Non-pigmented ciliary epithelial cell (primary cell): ENCODE data around the gene PRKD1.
A peak's percentile ranks its signal among the peaks of the same experiment; 100 is the strongest.

Experiments
- DNase-seq: peaks from one replicate; pipeline ENCODE4 v3.0.0-alpha.2; 2010; ENCODE audit warnings: low read depth

Gene PRKD1

DNA sequence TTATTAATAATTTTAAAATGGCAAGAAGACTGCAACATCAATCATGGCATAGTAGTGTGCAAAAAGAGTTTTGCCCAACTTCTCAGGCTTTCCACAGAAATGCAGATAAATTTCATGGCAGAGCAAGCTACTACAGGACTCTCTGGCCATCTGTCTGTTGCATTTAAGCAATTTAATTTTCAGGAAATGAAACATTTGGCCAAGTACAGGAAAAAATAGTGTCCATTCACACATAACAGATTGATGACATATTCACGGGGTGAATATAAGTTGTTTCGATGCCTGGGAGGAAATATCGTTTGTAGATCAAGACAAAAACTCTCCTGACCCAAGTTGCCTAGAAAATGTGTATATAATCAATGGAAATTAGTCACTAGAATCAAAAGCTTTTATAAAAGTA is 324.0 kb downstream of the PRKD1 start:
- no peak for DNase-seq

DNA sequence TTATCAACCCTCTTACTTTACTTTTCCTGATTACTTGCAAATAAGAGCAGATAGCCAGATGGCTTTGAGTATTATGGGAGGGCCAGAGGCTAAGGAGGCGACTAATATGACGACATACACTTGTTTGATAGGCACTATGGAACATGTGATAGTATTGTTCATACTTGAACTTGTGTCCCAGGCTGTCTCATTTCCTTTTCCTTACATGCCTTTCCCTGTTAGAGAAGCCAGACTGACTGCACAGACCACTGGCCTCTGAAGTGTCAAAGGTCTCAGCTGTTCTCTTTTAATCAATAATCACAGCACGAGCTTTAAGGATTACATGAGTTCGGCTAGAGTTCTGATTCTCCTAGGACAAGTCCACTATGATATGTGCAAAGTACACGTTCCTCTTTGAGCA is 326.0 kb downstream of the PRKD1 start:
- peak; percentile 24 for DNase-seq

DNA sequence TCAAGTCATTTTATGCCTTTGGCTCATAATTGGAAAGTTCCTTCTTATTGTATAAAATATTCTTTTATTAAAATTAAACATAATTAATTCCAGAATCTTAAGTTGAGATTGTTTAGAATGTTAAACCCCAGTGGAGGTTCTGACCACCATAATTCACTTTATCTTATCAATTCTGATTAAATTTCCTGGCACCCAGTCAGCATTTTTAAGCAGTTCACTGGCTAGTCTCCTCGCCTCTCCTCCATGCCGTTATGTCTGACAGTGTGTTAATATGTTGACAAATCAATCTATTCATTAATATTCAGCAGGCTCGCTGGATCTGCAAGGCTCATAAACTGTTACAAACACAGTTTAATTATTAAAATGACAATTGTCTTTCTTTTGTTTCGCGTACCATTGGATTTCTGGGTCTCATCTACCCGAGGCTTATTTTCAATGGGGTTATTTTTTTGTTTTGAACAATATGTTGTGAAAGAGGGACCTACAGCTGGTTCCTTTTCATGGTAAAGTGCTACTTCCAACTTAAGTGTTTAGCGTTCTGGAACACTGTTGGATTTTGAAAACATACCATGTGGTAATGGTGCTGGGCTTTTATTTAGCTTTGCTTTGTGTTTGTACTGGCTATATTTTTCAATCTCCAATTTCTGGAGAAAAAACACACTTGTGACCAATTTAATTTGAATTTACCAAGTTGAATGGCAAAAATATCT is 339.7 kb downstream of the PRKD1 start:
- DNase-seq = no peak

DNA sequence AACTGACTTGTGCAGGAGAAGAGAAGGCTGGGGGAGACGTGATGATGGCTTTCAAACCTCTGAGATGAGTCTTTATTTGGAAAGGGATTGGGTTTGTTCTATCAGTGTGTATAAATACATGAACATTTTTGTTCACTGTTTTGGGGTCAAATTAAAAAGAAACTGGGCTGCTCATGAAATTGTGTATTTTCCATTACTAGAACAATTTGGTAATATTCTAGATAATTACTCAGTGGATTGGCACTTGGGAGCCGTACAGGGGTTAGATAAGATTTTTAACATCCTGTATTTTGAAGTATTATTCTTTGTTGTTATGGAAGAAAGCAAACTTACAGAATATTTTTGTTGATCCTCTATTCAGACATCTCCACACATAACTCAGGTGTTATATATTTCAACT is 340.6 kb downstream of the PRKD1 start:
- no peak for DNase-seq

DNA sequence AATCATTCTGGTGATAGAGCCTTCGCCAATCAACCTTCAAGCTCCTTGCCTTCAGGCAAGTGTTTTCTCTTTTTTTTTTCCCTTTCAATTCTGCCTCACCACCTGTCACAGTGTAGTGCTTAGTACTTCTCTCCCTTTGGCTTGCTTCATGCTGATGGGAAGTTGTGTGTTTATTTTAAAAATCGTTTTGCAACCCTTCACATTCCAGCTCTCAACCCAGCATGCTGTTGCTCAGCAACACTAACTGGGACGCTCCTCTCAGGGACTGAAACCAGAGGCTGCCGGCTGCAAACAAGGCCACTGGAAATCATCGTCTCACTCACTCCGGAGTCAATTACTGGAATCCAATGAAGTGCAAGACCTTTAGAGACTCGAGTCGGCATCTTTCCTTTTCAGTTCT is 342.7 kb downstream of the PRKD1 start:
- peak; percentile 70 for DNase-seq

DNA sequence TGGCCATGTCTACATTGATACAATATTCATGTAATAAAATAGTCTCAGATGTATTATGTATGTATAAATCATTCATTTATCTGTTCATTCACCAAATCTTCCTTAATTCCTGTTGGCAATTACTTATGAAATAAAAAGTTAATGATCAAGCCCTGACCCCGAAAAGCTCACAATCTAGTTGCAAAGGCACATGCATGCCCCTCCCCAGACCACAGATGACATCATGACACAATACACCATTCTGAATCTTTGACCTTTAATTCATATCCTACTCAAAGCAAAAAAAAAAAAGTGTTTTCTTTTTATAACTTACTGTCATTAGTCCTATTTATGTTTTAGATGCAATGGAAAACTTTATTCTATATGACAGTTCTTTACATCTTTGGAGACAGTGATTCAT is 346.9 kb downstream of the PRKD1 start:
- DNase-seq = no peak

DNA sequence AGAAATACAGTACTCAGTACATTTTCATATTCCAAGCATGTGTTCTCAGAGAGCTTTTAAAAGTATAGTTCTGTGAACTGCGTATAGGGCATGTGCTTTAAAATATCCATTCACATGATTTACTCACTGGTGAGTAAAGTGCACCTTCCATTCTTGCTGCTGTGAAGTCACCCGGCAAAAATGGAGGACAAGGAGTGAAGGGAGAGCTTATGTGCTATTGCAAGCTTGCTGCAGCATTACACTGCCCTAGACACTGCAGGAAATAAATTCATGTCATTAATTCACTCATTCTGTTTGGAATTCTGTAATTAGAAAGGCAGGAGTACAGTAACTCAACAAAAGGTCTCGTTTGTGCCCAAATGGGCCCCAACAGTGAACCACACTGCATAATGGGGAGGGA is 347.8 kb downstream of the PRKD1 start:
- no peak for DNase-seq

DNA sequence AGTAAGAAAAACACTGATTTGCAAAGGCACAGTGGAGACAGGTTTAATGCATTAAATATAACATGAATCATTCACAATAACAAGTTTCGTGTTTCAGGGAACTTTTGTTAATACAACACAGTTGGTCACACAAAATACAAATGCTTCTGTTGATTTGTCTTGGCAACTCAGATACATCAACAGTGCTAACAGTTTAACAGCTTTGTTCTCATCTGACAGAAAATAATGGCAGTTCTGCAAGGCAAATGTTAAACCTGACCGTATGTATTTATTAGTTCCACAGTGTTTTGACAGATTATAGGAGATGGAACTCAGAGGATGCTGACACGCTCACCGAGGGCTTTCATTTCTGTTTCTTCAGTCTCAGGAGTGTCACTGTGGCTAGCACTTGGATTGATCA is 350.7 kb downstream of the PRKD1 start:
- DNase-seq = no peak

DNA sequence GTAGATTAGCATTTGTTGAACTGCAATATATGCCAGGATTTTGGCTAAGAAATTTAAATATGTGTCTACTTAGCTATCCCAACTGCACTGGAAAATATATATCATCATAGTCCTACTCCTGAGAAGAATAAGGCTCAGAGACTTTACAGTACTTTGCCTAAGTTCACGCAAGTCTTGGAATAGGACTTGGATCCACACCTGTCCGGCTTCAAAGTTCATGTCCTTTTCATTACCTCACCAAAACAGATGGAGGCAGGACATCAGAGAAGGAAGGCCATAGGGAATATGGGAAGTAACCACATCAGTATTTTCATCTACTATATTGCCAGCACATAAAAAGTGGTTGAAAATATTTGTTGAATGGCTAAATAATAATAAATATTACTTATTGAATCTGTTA is 358.5 kb downstream of the PRKD1 start:
- no peak for DNase-seq

DNA sequence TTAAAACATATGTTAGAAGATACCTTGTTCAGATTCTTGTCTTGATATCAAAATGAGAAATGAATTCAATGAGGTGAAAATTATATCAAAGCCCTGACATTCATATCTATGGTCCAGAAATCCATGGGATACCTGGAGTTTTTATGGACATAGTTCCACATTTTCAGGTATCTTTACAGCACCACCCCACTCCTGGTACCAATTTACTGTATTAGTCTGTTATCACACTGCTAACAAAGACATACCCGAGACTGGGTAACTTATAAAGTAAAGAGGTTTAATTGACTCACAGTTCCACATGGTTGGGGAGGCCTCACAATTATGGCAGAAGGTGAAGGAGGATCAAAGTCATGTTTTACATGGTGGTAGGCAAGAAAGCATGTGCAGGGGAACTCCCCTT is 361.5 kb downstream of the PRKD1 start:
- no peak for DNase-seq

DNA sequence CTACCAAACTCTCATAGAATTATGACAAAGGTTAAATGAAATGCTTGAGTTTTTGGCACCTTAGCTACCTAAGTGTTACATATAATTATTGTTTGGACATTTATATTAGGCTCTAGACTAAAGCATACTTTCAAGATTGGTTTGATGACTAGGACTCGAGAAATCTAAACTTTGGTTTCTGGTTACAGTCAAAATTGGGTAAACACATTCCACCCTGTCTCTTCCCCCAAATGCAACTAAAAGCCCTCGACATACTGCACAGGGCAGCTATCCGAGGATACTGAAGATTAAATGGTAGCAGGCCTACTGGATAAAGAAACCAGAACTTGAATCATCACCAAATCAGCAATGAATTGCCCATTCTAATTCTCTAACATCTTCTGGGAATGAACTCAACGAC is 369.1 kb downstream of the PRKD1 start:
- DNase-seq = peak; percentile 17

DNA sequence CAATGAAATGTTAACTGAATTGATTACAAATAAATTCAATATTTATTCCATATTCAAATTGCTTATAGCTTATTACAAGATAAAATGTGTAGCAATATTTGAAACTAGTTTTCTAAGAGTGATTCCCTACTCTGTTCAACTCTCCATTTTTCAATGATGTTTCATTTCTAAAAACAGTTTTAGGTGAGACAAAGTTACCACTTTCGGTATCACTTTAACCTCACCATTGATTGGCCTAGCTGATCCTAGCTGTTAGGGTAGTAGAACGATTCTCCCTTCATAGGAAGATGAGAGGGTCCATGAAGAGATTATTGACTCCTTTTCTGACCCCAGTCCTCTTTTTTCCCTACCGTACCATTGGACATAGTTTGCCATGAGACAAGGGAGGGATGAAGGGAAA is 373.3 kb downstream of the PRKD1 start:
- no peak for DNase-seq

DNA sequence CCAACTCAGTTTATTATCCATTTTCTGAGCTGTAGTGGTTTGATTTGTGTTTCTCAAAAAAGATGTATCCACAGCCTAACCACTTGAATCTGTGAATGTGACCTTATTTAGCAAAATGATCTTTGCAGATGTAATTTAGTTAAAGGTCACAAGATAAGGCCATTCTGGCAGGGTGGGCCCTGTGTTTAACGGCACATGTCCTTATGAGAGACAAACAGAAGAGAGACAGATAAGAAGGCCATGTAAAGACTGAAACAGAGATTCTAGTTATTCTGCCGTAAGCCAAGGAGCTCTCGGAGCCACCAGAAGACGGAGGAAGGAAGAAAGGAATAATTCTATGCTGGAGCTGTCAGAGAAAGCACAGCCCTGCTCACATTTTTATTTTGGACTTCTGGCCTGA is 374.2 kb downstream of the PRKD1 start:
- no peak for DNase-seq

DNA sequence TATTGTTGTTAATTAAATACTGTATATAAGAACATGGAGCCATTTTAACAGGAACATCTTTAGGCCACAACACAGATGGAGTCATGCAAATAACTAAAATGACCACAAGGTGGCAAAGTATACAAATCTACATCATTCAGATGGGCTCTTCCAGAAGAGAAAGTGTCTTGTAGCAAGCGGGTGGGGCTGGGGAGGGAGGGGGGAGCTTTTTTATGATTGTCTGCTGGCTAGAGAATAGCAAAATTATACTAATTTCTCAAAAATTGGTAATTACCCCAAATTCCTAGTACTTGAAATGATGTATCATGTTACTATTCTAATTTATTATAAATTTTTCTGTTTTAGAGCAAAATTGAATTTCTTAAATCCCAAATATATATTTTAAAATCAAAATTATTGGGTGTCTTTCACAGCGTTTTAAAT is 378.7 kb downstream of the PRKD1 start:
- peak; percentile 55 for DNase-seq

DNA sequence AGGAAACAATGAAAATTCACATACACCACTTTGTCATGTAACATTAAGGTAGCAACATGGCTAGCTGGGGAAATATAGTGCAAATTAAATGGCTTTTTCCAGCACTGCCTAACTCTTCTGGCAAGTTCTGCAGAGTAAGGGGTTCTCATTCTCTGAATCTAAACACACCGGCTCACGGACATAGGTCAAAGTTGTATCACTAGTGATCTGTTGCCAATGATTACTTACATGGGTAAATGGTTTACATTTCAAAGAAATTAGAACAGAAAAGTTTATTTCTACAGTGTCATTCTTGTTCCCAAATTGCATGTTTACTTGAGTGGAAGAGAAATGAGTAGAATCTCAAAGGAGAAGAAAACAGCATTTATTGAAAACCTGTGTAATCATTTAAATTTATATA is 381.9 kb downstream of the PRKD1 start:
- no peak for DNase-seq

DNA sequence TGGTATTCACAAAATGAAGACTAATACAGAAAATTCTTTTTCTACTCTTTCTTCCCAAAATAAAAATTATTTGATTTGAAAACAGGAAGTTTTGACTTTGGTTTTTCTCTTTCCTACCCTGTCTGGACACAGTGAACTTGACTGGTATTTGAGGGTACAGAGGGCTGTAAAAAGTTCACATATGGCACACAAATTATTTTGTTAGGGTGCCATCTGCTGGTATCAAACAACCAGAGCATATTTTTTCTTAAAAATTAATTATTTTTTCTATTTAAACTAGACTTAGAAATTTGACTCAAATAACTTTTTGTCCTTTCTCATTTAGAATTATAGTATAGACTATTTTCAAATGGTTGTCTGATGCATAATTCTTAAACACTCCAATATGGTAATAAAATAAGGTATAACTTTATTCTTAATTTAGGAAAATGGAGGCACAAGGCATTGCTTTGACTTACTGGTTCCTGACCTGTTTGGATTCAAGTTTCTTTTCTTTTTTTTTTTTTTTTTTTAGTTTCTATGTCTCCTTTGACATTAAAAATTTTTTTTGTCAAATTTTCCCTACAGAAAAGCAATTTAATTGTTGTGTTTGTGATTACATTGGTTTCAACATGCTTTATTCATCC is 390.6 kb downstream of the PRKD1 start:
- DNase-seq = no peak

DNA sequence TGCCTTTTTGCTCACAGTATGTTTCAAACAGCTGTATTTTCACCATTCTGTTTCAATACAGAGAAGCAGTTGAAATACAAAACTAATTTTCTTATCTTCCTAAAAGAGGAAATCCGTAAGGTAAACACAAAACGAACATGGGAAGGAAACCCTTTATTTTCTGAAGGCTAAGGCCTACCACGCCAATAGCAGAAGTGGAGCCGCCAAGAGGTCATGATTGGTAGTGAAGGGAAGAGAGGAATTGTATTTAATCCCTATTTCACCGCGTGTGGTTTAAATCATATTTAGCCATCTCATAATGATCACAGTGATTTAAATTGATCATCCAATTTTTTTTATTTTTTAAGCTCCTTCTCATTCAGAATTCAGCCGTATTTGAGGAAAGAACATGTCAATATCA is 398.2 kb downstream of the PRKD1 start:
- DNase-seq = no peak

DNA sequence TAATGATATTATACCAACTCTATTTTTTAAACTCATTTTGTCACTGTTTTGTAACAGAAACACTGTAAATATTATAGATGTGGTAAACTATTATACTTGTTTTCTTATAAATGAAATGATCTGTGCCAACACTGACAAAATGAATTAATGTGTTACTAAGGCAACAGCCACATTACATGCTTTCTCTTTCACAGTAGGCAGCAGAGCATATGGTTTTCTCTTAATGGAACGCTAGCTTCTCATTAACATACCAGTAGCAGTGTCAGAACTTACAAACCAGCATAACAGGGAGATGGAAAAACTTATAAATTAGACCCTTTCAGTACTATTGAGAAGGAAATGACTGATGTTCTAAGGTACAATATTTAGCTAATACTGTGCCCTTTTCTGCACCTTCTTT is 398.8 kb downstream of the PRKD1 start:
- no peak for DNase-seq

DNA sequence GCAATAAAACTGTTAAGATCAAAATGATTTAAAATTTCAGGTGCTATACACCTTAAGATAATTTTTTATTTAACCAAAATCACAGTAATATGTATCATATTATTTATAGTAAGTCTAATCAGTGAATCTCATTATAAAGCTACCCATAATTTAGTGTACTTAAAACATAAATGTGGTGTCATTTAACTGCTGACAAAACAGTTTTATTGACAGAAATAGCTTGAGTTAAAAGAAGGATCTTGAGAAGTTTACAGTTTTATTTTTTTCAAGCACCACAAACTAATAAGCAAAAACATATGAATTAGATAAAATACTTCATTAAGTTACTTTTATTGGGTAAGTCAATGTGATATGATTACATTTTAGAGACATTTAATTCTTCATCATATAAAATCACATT is 400.4 kb downstream of the PRKD1 start:
- DNase-seq = no peak
